Measurements from ENCODE around the gene TRIM43.
"Not testable (repeated sequence)": the region's sequence is repeated elsewhere in the genome, so short reads cannot be mapped to it uniquely, and the experiment has no call there.

Gene TRIM43

DNA sequence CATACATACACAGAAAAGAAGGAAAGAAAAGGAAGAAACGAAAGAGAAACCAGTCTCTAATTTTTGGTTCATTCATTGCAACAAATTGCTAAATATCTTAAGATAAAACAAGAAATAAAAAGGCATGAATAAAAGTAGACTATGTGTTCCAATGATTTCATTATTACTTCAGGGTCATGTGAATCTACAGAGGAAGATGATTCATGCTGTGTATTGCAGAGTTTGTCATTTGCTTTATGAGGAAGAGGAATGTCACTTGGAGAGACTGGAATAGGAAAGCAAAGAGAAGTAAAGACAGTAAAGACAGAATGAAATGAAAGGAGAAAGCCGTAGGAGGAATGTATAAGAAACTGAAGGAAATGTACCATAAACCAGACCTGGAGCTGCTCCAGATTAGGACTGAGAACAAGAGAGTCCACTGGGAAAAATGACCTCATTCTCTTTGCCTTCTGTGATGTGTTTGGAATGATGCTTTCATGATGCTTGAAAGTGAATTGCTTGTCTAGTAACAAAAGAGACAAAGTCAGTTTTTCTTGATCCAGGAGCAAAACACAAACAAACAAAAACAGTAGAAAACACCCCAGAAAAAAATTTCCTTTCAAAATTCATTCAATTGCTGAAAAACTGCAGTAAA lies 41.9 kb downstream of the TRIM43 start:
- not testable (repeated sequence) for H3K27ac ChIP-seq (replicated peaks; ENCODE audit: low read length); H3K4ac ChIP-seq (ENCODE audit: low read length); H3K4me3 ChIP-seq (ENCODE audit: low read length in 2 of 2); H2BK5ac ChIP-seq (ENCODE audit: low read length); H2BK120ac ChIP-seq (ENCODE audit: low read depth, low read length); H3K14ac ChIP-seq (ENCODE audit: low read length); H3K23ac ChIP-seq (ENCODE audit: low read depth, low read length, poor library complexity); H4K91ac ChIP-seq (ENCODE audit: low read depth, low read length, poor library complexity); H3K9ac ChIP-seq (ENCODE audit: low read depth, low read length, poor library complexity); H3K36me3 ChIP-seq (replicated peaks in 1 of 2; ENCODE audit: control insufficient read depth in 2 of 2, insufficient read depth in 2 of 2, low read length in 2 of 2); H3K79me1 ChIP-seq (ENCODE audit: low read depth, low read length); DNase-seq (ENCODE audit: low spot score); H3K27me3 ChIP-seq (ENCODE audit: control insufficient read depth in 3 of 3, insufficient read depth in 3 of 3, low read depth in 1 of 3, low read length in 3 of 3); H2AK5ac ChIP-seq (ENCODE audit: low read depth, low read length); H3K18ac ChIP-seq (ENCODE audit: low read length); H3K9me3 ChIP-seq (replicated peaks in 1 of 2; ENCODE audit: control insufficient read depth in 2 of 2, insufficient read depth in 1 of 2, low read depth in 1 of 2, low read length in 2 of 2); H2BK12ac ChIP-seq (ENCODE audit: low read length); H3K4me2 ChIP-seq (ENCODE audit: insufficient read depth, low read length, poor library complexity, severe bottlenecking); H4K8ac ChIP-seq (ENCODE audit: low read depth, low read length); H2AFZ ChIP-seq (ENCODE audit: low read length); H3K4me1 ChIP-seq (ENCODE audit: control insufficient read depth in 2 of 2, insufficient read depth in 1 of 2, low read depth in 1 of 2, low read length in 2 of 2); H2BK15ac ChIP-seq (ENCODE audit: low read length)
- WGBS, 2 donors (ENCODE audit: extremely low coverage in 2 of 2, insufficient read length in 2 of 2, insufficient replicate concordance in 1 of 2): no CpG with 5 or more reads among the region's 2 CpGs

DNA sequence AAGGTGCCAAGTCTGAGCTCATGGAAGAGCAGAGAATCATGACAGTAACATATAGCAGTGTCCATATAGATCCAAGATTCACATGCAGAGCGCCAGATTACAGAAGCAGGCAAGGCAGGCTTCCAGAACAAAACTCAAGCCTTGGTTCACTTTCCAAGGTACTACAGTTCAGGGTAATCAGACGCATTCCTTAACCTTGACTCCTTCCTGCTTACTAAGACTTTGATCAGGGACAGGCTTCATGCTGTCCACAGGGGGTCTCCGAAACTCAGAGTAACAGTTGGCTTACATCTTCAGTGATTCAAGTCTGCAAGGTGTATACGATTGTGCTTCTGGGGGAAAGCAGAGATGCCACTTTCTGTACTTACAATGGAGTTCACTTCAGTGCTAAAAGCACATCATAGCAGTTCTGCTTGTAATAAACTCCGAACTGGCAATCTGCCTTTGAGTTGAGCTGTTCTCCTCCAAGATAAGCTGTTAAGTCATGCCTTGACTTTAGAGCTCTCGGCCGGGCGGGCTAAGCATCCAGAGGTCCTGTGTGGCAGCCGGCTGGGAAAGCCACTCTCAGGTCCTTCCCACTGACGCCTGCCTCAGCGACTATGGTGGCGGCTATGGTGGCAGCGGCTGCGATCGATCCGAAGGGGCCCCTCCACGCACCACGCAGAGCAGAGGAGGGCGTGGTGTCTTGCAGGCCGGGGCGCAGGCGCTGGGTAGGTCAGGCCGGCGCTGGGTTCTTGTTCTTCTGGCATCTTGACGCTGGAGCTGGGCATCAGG lies 48.9 kb downstream of the TRIM43 start:
- not testable (repeated sequence) for H3K27me3 ChIP-seq (ENCODE audit: control insufficient read depth in 3 of 3, insufficient read depth in 3 of 3, low read depth in 1 of 3, low read length in 3 of 3); H2AFZ ChIP-seq (ENCODE audit: low read length); H2BK12ac ChIP-seq (ENCODE audit: low read length); H3K4me1 ChIP-seq (ENCODE audit: control insufficient read depth in 2 of 2, insufficient read depth in 1 of 2, low read depth in 1 of 2, low read length in 2 of 2); H3K79me1 ChIP-seq (ENCODE audit: low read depth, low read length); H3K4ac ChIP-seq (ENCODE audit: low read length); H2BK5ac ChIP-seq (ENCODE audit: low read length); H3K9ac ChIP-seq (ENCODE audit: low read depth, low read length, poor library complexity); H3K36me3 ChIP-seq (replicated peaks in 1 of 2; ENCODE audit: control insufficient read depth in 2 of 2, insufficient read depth in 2 of 2, low read length in 2 of 2); H3K4me2 ChIP-seq (ENCODE audit: insufficient read depth, low read length, poor library complexity, severe bottlenecking); H2AK5ac ChIP-seq (ENCODE audit: low read depth, low read length); H3K18ac ChIP-seq (ENCODE audit: low read length); H3K4me3 ChIP-seq (ENCODE audit: low read length in 2 of 2); H4K91ac ChIP-seq (ENCODE audit: low read depth, low read length, poor library complexity); H3K23ac ChIP-seq (ENCODE audit: low read depth, low read length, poor library complexity); H2BK120ac ChIP-seq (ENCODE audit: low read depth, low read length); H3K27ac ChIP-seq (replicated peaks; ENCODE audit: low read length); H3K9me3 ChIP-seq (replicated peaks in 1 of 2; ENCODE audit: control insufficient read depth in 2 of 2, insufficient read depth in 1 of 2, low read depth in 1 of 2, low read length in 2 of 2); H3K14ac ChIP-seq (ENCODE audit: low read length); H2BK15ac ChIP-seq (ENCODE audit: low read length); DNase-seq (ENCODE audit: low spot score); H4K8ac ChIP-seq (ENCODE audit: low read depth, low read length)
- no CpG with 5 or more reads among the region's 25 CpGs for WGBS, 2 donors (ENCODE audit: extremely low coverage in 2 of 2, insufficient read length in 2 of 2, insufficient replicate concordance in 1 of 2)

- H2AFZ ChIP-seq (ENCODE audit: low read length); H3K27me3 ChIP-seq (ENCODE audit: control insufficient read depth in 3 of 3, insufficient read depth in 3 of 3, low read depth in 1 of 3, low read length in 3 of 3); H3K27ac ChIP-seq (replicated peaks; ENCODE audit: low read length); H4K8ac ChIP-seq (ENCODE audit: low read depth, low read length); H3K79me1 ChIP-seq (ENCODE audit: low read depth, low read length); H3K4me3 ChIP-seq (ENCODE audit: low read length in 2 of 2); H3K36me3 ChIP-seq (replicated peaks in 1 of 2; ENCODE audit: control insufficient read depth in 2 of 2, insufficient read depth in 2 of 2, low read length in 2 of 2); H4K91ac ChIP-seq (ENCODE audit: low read depth, low read length, poor library complexity); H3K9ac ChIP-seq (ENCODE audit: low read depth, low read length, poor library complexity); H2BK15ac ChIP-seq (ENCODE audit: low read length); H3K14ac ChIP-seq (ENCODE audit: low read length); H2BK120ac ChIP-seq (ENCODE audit: low read depth, low read length); H2BK12ac ChIP-seq (ENCODE audit: low read length); H3K4ac ChIP-seq (ENCODE audit: low read length); H3K9me3 ChIP-seq (replicated peaks in 1 of 2; ENCODE audit: control insufficient read depth in 2 of 2, insufficient read depth in 1 of 2, low read depth in 1 of 2, low read length in 2 of 2); H2AK5ac ChIP-seq (ENCODE audit: low read depth, low read length); H3K4me2 ChIP-seq (ENCODE audit: insufficient read depth, low read length, poor library complexity, severe bottlenecking); H3K4me1 ChIP-seq (ENCODE audit: control insufficient read depth in 2 of 2, insufficient read depth in 1 of 2, low read depth in 1 of 2, low read length in 2 of 2); H3K18ac ChIP-seq (ENCODE audit: low read length); H3K23ac ChIP-seq (ENCODE audit: low read depth, low read length, poor library complexity); DNase-seq (ENCODE audit: low spot score); H2BK5ac ChIP-seq (ENCODE audit: low read length): not testable (repeated sequence)
- no CpG with 5 or more reads among the region's 9 CpGs for WGBS, 2 donors (ENCODE audit: extremely low coverage in 2 of 2, insufficient read length in 2 of 2, insufficient replicate concordance in 1 of 2)
These were observed 49.4 kb downstream of the TRIM43 start for GRCh38 chr2:95641289-95641575.

- not testable (repeated sequence) for H3K9ac ChIP-seq (ENCODE audit: low read depth, low read length, poor library complexity); H2AK5ac ChIP-seq (ENCODE audit: low read depth, low read length); H3K27ac ChIP-seq (replicated peaks; ENCODE audit: low read length); H3K4me2 ChIP-seq (ENCODE audit: insufficient read depth, low read length, poor library complexity, severe bottlenecking); H4K91ac ChIP-seq (ENCODE audit: low read depth, low read length, poor library complexity); H2BK15ac ChIP-seq (ENCODE audit: low read length); H4K8ac ChIP-seq (ENCODE audit: low read depth, low read length); H2BK12ac ChIP-seq (ENCODE audit: low read length); DNase-seq (ENCODE audit: low spot score); H3K79me1 ChIP-seq (ENCODE audit: low read depth, low read length); H3K4me3 ChIP-seq (ENCODE audit: low read length in 2 of 2); H3K18ac ChIP-seq (ENCODE audit: low read length); H2AFZ ChIP-seq (ENCODE audit: low read length); H3K27me3 ChIP-seq (ENCODE audit: control insufficient read depth in 3 of 3, insufficient read depth in 3 of 3, low read depth in 1 of 3, low read length in 3 of 3); H3K14ac ChIP-seq (ENCODE audit: low read length); H3K9me3 ChIP-seq (replicated peaks in 1 of 2; ENCODE audit: control insufficient read depth in 2 of 2, insufficient read depth in 1 of 2, low read depth in 1 of 2, low read length in 2 of 2); H2BK120ac ChIP-seq (ENCODE audit: low read depth, low read length); H3K36me3 ChIP-seq (replicated peaks in 1 of 2; ENCODE audit: control insufficient read depth in 2 of 2, insufficient read depth in 2 of 2, low read length in 2 of 2); H3K4ac ChIP-seq (ENCODE audit: low read length); H3K23ac ChIP-seq (ENCODE audit: low read depth, low read length, poor library complexity); H2BK5ac ChIP-seq (ENCODE audit: low read length); H3K4me1 ChIP-seq (ENCODE audit: control insufficient read depth in 2 of 2, insufficient read depth in 1 of 2, low read depth in 1 of 2, low read length in 2 of 2)
- no CpG with 5 or more reads among the region's 2 CpGs for WGBS, 2 donors (ENCODE audit: extremely low coverage in 2 of 2, insufficient read length in 2 of 2, insufficient replicate concordance in 1 of 2)
These were observed 50.0 kb downstream of the TRIM43 start for GRCh38 chr2:95641787-95642186.
